ELF-1 (cell line): Measurements from ENCODE around the gene SLC25A1.
"Not testable (repeated sequence)": the region's sequence is repeated elsewhere in the genome, so short reads cannot be mapped to it uniquely, and the experiment has no call there.

ENCODE experiments used
- DNase-seq: peaks from one replicate; pipeline ENCODE4 v3.0.0-alpha.2; 2016; ENCODE audit warnings: low read depth, low spot score

Gene SLC25A1

GRCh38 chr22:19168088-19168890 lies 10.2 kb downstream of the SLC25A1 start:
- no peak for DNase-seq

GRCh38 chr22:19167106-19167869 lies 11.2 kb downstream of the SLC25A1 start:
- no peak for DNase-seq

DNA sequence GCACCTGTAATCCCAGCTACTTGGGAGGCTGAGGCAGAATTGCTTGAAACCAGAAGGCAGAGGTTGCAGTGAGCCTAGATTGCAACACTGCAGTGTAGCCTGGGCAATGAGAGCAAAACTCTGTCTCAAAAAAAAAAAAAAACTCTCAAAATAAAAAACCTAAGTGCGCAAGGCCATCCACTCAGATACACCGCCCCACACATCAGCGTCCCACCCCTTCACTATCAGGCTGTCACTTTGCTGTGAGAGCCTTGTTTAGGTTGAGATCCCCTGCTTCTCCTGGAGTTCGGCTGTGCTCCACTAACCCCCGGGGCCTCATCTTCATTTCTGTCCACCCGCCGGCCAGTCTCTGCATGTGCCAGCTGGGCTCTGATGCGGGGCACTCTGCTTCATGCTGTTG lies 12.1 kb downstream of the SLC25A1 start:
- DNase-seq = no peak

DNA sequence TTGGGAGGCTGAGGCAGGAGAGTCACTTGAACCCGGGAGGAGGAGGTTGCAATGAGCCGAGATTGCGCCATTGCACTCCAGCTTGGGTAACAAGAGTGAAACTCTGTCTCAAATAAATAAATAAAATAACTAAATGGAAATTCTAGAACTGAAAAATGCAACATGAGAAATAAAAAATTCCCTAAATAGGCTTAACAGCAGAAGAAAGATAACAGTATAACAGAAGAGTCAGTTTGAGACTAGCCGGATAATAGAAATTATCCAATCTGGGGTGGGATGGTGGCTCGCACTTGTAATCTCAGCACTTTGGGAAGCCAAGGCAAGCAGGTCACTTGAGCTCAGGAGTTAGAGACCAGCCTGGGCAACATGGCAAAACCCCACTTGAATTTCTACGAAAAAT lies 14.1 kb downstream of the SLC25A1 start:
- DNase-seq = no peak

- not testable (repeated sequence) for DNase-seq
Observed at GRCh38 chr22:19158649-19159048, 19.9 kb downstream of the SLC25A1 start.

DNA sequence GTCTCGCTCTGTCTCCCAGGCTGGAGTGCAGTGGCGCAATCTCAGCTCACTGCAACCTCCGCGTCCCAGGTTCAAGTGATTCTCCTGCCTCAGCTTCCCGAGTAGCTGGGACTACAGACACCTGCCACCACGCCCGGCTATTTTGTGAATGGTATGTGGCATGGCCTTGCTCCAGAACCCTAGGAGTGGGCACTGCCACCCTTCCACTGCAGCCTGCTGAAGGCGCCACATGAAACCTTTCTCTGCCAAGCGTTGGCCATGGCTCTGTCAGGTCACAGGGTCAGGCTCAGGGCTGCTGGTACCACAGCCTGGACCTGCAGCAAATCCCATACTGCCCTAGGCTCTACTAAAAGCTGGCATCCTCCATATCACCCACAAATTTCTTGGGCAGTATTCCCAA lies 22.4 kb downstream of the SLC25A1 start:
- not testable (repeated sequence) for DNase-seq

DNA sequence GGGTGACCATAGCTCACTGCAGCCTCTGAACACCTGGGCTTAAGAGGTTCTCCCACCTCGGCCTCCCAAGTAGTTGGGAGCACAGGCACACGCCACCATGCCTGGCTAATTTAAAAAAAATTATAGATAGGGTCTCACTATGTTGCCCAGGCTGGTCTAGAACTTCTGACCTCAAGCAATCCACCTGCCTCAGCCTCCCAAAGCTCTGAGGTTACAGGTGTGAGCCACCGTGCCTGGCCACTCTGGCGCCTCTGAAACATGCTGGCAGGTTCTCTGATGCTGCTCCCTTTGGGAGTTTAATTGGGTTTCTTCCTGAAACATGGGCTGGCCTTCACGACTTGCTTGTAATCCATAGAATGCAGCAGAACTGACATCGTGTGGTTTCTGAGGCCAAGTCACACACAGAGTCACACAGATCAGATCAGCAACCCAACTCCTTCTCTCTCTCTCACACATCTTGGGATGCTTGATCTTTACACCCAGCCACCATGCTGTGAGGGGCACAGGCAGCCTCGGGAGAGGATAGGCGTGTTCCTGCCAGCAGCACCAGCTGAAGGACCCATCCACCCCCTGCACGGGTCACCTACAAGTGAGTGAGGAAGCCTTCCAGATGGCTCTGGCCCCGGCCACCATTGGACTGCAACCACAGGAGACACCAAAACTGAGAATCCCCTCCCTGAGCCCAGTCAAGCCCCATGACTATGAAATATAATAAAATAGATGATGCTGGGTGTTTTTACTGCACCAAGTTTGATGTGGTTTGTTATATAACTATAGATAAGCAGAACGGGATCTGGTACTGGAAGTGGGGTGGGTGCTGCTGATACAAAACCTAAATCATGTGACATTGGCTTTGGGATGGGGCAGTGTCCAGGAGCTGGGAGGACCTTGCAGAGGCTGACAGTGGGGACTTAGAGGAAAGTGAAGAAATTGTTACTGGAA lies 25.3 kb downstream of the SLC25A1 start:
- DNase-seq = no peak

GRCh38 chr22:19151329-19152191 lies 27.0 kb downstream of the SLC25A1 start:
- DNase-seq = no peak

DNA sequence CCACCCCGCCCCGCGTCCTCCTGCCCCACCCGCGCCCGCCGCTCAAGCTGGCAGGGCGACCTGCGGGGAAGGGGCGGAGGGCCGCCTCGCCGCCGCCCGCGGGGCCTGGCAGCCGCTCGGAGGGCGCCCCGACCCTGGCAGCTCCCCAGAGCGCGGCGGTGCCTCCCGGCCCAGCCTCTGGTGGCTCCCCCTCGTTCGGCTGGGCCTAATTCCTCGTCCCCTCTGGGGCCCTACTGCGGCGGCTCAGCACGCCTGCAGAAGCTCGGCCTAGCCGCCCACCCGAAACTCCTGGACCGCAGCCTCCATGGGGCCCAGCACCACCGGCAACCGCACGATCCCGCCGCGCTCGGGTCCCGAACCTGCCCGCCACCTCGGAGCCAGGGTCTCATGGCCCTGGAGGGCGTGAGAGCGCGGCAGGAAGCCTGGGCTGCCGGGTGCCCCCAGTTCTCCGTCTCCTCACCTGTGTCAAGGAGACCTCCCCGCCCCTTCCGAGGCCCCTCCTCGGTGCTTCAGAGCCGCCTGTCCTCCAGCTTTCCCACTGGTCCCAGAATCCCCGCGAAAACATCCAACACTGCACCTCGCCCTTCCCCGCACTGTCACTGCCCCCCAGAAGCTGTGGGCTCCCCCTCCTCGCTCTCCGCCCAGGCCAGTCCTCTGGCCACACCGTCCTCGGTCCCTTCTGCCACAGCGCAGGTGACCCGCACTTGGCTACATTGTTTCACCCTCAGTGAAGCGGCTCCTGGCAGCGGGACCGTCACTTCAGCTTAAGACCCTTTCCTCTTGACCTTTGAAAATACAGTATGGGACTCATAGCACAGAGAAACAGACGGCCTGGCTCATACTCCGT lies 27.8 kb downstream of the SLC25A1 start:
- no peak for DNase-seq

- DNase-seq = no peak
Observed at GRCh38 chr22:19149991-19150390, 28.5 kb downstream of the SLC25A1 start, which contains the start of gene GSC2. TSS of gene GSC2 (minus strand) at chr22:19150292. CDS start at chr22:19150283, 9 bp downstream.

GRCh38 chr22:19149047-19149883 lies 29.3 kb downstream of the SLC25A1 start:
- DNase-seq = peak; percentile 56

DNA sequence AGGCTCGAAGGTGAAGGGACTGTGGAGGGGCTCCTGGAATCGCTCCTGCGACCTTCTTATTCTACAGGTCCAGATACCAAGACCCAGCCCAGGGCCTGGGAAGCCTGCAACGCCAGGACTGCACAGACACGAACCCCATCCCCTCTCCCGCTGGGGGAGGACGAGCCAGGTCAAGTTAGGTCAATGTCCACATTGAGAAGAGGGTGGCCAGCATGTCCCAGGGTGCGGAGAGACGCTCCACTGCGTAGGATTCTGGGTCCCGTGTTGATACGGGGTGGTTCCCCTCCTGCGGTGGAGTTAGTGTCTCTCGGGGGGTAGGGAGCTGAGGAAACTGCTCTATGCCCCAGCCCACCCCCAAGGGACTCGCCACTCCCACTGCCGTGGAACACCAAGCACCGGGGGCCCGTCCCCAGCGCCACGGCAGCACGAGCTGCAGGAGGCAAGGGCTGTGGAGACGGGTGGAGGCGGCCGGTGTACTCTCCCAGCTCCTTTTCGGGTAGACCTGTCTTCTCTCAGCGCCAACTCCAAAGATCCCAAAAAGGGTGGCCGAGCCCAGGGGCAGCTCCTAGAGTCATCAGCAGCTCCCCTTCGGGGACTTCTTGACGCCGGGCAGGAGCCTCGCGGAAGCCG lies 30.0 kb downstream of the SLC25A1 start:
- peak; percentile 10 for DNase-seq

DNA sequence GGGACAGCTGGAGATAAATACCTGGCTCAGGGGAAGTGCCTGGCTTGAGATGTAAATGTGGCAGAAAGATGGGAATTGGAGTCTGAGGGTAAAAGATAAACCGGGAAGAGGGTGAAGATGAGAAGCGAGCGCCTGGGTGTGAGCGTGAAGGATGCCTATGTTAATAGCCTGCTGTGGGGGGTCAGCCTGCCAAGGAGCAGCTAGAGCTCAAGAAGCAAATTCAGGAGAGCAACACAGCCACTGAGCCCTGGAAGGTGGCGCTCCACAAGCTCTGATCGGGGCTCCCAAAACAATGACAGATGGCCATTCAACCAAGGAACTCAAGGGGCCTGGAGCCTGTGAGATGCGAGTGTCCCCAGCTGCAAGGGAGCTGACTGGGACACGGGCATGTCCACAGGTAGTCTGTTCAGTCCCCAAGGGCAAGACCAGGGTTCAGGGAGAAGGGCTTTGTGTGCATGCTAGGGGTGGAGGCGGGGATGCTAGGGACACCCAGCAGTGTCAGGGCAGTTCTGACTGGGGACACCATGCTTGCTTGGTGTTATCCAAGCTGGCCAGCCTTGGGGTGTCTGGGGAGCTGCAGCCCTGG lies 31.2 kb downstream of the SLC25A1 start:
- peak; percentile 20 for DNase-seq

- DNase-seq = no peak
Observed at GRCh38 chr22:19146215-19146968, 32.1 kb downstream of the SLC25A1 start.

- DNase-seq = no peak
Observed at GRCh38 chr22:19143967-19144400, 34.6 kb downstream of the SLC25A1 start.

DNA sequence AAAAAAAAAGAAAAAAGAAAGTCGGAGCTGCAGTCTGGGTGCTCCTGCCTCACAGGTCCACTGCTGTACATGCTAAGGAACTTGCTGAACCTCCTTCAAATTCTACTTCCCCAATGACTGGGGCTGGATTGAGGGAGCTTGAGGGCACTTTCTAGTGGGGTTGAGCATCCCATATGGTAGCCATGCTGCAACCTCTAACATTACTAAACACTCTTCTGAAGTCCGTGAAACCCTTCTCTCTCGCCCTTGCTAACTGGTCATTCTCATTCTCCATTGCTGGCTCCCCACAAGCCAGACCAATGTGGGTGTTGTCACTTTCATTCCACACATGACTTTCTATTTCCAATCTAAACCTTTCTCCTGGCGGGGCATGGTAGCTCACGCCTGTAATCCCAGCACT lies 35.3 kb downstream of the SLC25A1 start:
- DNase-seq = no peak

DNA sequence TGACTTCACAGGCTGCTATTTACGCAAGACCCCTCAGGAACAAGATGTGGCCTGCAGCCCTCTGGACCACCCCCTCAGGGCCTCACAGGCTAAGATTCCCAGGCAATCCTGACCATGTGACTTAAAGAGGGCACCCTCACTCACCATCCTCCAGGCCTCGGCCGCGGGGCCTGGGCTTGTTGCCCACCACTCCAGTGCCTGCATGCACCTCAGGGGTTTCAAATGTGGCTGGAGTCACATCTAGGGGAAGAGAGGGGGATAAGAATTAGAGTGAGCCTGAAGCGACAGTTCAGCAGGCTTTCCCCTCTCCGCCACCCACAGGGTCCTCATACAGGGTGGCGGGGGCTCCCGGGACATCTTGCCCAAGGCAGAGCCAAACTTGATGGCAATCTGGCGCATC lies 36.1 kb downstream of the SLC25A1 start:
- no peak for DNase-seq
